Retina (tissue), 1 donor: Measurements from ENCODE around the gene ECI2.
A peak's percentile ranks its signal among the peaks of the same experiment; 100 is the strongest.
"Not testable (repeated sequence)": the region's sequence is repeated elsewhere in the genome, so short reads cannot be mapped to it uniquely, and the experiment has no call there.

Experiments used
- DNase-seq: peaks from one replicate; pipeline ENCODE4 v3.0.0-alpha.2; 2016

Gene ECI2

GRCh38 chr6:4100655-4101054 lies 34.7 kb downstream of the ECI2 start:
- no peak for DNase-seq

DNA sequence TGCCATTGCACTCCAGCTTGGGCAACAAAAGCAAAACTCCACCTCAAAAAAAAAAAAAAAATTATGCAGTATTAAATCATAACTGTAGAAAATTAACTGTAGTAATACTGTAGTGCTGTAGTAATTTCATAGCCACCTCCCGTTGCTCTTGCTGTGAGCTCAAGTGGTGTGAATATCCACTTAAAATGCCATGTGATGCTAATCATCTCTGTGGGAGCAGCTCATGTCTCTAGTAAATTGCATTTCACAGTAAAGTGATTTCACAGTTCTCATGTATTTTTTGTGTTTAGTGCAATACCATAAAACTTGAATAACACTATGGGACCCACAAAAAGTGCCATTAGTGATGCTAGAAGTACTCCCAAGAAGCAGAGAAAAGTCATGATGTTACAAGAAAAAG lies 42.1 kb downstream of the ECI2 start:
- no peak for DNase-seq

- DNase-seq, result no peak
Measured at GRCh38 chr6:4091941-4092340, 43.4 kb downstream of the ECI2 start.

- not testable (repeated sequence) for DNase-seq
Measured at GRCh38 chr6:4090043-4090442, 45.3 kb downstream of the ECI2 start.

DNA sequence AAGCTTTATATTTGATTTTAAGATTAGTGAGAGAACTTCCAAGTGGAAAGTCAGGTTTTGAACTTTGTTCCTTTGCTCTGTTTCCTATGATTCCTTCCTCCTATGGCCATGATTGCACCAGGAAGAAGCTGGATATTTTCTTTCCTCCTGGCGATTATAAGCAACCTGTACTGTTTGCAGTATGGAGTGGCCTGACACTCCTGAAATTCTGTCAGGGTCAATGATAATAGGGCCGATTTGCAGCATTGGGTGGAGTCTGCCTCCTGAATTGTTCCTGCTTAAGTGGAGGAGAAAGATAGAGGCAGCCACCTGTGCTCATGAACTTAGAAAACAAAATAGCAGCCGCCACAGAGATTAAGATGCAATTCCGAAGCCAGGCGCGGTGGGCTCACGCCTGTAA lies 46.7 kb downstream of the ECI2 start:
- no peak for DNase-seq

- no peak for DNase-seq
Measured at GRCh38 chr6:4085332-4085700, 50.1 kb downstream of the ECI2 start.

- no peak for DNase-seq
Measured at GRCh38 chr6:4084444-4085331, 50.7 kb downstream of the ECI2 start.

GRCh38 chr6:4078691-4079471 lies 56.5 kb downstream of the ECI2 start, which contains the start of gene FAM217A:
Gene FAM217A (minus strand): TSS chr6:4079137. CDS start chr6:4077414, 1,723 bp downstream.
- DNase-seq, result peak; percentile 36

- DNase-seq, result no peak
Measured at GRCh38 chr6:4074478-4075235, 60.7 kb downstream of the ECI2 start.

- DNase-seq, result no peak
Measured at GRCh38 chr6:4071330-4071729, 64.0 kb downstream of the ECI2 start.

DNA sequence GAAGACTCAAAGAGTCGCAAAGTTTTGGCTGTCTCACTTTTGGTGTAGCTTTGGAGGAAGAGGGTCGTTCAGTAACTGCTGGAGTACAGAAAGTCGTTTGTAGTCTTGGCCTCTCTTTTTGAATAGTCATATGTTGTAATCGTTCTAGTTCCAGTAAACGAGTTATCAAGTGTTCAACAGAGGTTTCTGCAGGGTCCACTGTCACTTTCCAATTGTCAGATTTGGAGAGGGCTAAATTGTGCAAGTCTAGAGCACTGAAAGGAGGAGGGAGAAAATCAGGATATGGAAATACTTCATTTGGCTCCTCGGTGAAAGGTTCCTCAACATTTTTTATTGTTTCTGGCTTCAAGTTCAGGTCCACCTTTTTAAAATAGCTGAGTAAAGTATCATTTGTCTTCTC lies 66.2 kb downstream of the ECI2 start:
- DNase-seq, result no peak

DNA sequence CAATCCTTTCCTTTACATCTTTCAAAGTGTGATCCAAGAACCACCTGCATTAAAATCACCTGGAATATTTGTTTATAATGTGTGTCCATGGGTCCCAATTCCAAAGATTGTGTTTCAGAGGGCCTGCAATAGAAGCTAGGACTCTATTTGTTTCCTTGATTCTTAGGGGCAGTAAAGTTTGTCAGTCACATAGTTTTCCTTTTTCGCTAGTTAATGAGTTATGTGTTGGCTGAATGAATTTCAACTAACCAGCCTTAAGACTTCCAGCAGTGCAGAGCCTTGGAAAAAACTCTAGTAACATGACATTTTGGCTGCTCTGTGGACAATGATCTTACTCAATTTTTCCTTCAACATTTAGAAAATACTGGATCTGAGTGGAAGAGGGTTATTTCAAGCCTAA lies 67.7 kb downstream of the ECI2 start:
- DNase-seq, result no peak

- DNase-seq, result no peak
Measured at GRCh38 chr6:4066029-4066755, 69.2 kb downstream of the ECI2 start.
